ENCODE measurements around the gene KCP. TPM values are rescaled to one million over a fixed set of nuclear protein-coding genes. Genes with fewer than 3 reads are reported as not detected.

Gene KCP
- total RNA-seq, 1 experiment from 2014 or later = 5.3 TPM

DNA sequence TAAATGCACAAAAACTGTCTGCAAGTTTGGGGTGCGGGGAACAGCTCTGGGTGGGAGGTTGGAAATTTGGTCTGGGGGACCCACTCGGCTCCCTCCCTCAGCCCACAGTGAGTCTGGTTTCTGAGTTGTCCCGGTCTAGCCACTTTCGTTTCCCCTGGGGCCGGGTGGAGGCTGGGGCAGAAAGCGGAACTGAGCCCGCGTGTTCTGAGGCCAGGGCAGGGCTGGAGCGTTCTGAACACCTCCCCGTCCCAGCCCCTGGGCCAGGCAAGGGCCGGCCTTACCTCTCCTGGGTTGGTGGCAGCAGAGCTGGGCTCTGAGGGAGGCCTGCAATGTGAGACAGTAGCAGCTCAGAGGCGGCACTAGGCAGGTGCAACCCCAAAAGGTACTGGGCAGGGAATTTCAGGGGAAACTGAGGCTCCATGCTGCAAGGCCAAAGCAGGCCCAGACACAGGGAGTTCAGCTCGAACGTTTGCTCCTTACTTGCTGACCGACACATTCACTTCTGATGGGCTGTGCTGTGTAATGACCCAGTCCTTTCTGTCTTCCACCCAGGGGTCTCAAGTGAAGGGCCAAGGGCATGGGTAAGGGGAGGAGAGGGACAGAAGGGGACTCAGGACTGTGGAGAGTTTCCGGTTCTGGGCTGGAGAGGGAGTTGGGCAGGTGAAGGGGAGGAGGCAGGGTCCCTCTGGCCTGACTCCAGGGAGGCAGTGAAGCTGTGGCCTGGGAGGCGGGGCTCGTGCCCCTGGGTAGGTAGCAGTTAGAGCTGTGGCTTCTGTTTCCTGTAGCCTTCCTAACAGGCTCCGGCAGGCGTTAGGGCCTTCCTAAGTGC lies 30.2 kb upstream of the KCP start:
- 0 out of 5 replicates have a peak, but pooled peaks cover 0 to 2% of the 10 kb centered on the region in 2 experiments for H3K9me3 Mint-ChIP-seq
- Histone ChIP-seq H4K5ac (ENCODE audit: insufficient read length, low read depth, low read length) (no peak overlapping the region), H2BK15ac (ENCODE audit: low read depth, low read length) (no peak overlapping the region), H3K14ac (ENCODE audit: insufficient read depth, low read length) (no peak overlapping the region), H3K18ac (ENCODE audit: insufficient read length, low read depth, low read length) (no peak overlapping the region), H2AK5ac (ENCODE audit: insufficient read length, low read length) (no peak overlapping the region), H3K79me2 (ENCODE audit: insufficient read depth, low read length) (no peaks in the 10 kb centered on the region), H3K9ac (ENCODE audit: extremely low read depth, insufficient read length, low read length) (no peak overlapping the region), H2BK12ac (ENCODE audit: insufficient read length, low read depth, low read length) (no peak overlapping the region), H3K79me1 (ENCODE audit: insufficient read depth, low read depth, low read length, poor library complexity, severe bottlenecking) (no peaks in the 10 kb centered on the region), H3K4me1 (ENCODE audit: insufficient read depth, low read length) (no peaks in the 10 kb centered on the region), H2BK5ac (ENCODE audit: insufficient read length, low read length) (no peak overlapping the region), H4K20me1 (ENCODE audit: control insufficient read depth, insufficient read depth, insufficient read length) (no peaks in the 10 kb centered on the region), H4K91ac (ENCODE audit: insufficient read length, low read depth, low read length) (no peak overlapping the region), H3K9me3 (ENCODE audit: control insufficient read depth, low read depth, low read length) (no peaks in the 10 kb centered on the region), H3K23ac (ENCODE audit: insufficient read length, low read depth, low read length) (no peak overlapping the region), H3K4ac (ENCODE audit: low read depth, low read length) (no peak overlapping the region), H2BK120ac (ENCODE audit: low read depth, low read length, poor library complexity, severe bottlenecking) (no peak overlapping the region), H3K56ac (ENCODE audit: insufficient read length, low read depth, low read length) (no peak overlapping the region), H3K23me2 (ENCODE audit: insufficient read length, low read depth, low read length, poor library complexity, severe bottlenecking) (peaks cover 5% of the 10 kb centered on the region), H4K8ac (replicated peaks; ENCODE audit: insufficient read length, low read depth, low read length) (no peak overlapping the region), H2BK20ac (ENCODE audit: low read depth, low read length, poor library complexity, severe bottlenecking) (no peak overlapping the region), H3K27ac (ENCODE audit: insufficient read length, low read depth, low read length) (no peak overlapping the region), H3T11ph (ENCODE audit: low read length) (no peak overlapping the region), H3K4me2 (ENCODE audit: insufficient read depth, insufficient read length, low read length) (no peak overlapping the region), H3K27me3 (ENCODE audit: insufficient read depth, low read length) (peaks cover 20% of the 10 kb centered on the region; the same call in 1 of the 2 replicates), H2AFZ (ENCODE audit: low read length) (no peak overlapping the region)
- WGBS (ENCODE audit: extremely low coverage, insufficient read length, low lambda C conversion rate) = no CpG with 5 or more reads among the region's 20 CpGs
- H3K4me3 Mint-ChIP-seq = no peak overlapping the region
- DNase-seq = no peak
- peaks cover 10 to 16% of the 10 kb centered on the region in 2 experiments for H3K4me1 Mint-ChIP-seq
- no peak overlapping the region for H3K27ac Mint-ChIP-seq
- no peaks in the 10 kb centered on the region for H3K36me3 Mint-ChIP-seq (ENCODE audit: insufficient read depth in 1 of 3, low read depth in 3 of 3)
- TF ChIP-seq, protein P1, sequence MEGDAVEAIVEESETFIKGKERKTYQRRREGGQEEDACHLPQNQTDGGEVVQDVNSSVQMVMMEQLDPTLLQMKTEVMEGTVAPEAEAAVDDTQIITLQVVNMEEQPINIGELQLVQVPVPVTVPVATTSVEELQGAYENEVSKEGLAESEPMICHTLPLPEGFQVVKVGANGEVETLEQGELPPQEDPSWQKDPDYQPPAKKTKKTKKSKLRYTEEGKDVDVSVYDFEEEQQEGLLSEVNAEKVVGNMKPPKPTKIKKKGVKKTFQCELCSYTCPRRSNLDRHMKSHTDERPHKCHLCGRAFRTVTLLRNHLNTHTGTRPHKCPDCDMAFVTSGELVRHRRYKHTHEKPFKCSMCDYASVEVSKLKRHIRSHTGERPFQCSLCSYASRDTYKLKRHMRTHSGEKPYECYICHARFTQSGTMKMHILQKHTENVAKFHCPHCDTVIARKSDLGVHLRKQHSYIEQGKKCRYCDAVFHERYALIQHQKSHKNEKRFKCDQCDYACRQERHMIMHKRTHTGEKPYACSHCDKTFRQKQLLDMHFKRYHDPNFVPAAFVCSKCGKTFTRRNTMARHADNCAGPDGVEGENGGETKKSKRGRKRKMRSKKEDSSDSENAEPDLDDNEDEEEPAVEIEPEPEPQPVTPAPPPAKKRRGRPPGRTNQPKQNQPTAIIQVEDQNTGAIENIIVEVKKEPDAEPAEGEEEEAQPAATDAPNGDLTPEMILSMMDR (conservative IDR thresholded peaks at IDR 0.05) = no peak
- peaks cover 62% of the 10 kb centered on the region for H3K27me3 Mint-ChIP-seq (ENCODE audit: low read depth)
